Inflammatory macrophage treated with lipopolysaccharide for 4 hours (primary cell): ENCODE results near the gene CBX3.
"Not testable (repeated sequence)": the region's sequence is repeated elsewhere in the genome, so short reads cannot be mapped to it uniquely, and the experiment has no call there.

Experiments
- DNase-seq: peaks from one replicate; pipeline ENCODE4 v3.0.0-alpha.2; 2020

CBX3 gene

GRCh38 chr7:26201247-26202018 lies at the start of gene CBX3:
TSS of gene CBX3 (plus strand) at chr7:26201745. CDS start at chr7:26202999, 1,254 bp downstream.
- DNase-seq, result peak; percentile 83

- peak; percentile 90 for DNase-seq
Measured at GRCh38 chr7:26151953-26152781, 49.4 kb upstream of the CBX3 start, which contains the start of gene NFE2L3. TSS of gene NFE2L3 (plus strand) at chr7:26152198. CDS start at chr7:26152499, 301 bp downstream.

DNA sequence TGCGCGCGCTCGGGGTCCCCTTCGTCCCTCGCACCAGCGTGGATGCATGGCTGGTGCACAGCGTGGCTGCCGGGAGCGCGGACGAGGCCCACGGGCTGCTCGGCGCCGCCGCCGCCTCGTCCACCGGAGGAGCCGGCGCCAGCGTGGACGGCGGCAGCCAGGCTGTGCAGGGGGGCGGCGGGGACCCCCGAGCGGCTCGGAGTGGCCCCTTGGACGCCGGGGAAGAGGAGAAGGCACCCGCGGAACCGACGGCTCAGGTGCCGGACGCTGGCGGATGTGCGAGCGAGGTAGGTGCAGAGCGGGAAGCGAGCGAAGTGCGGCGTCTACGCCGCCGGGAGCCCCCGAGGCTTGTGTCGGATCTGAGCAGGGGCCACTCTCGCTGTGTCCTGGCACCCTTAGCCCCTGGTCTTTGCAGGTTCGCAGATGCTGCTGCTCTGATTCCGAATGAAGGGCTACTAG lies 48.7 kb upstream of the CBX3 start:
- DNase-seq, result not testable (repeated sequence)

- DNase-seq, result no peak
Measured at GRCh38 chr7:26153241-26153822, 48.2 kb upstream of the CBX3 start.

DNA sequence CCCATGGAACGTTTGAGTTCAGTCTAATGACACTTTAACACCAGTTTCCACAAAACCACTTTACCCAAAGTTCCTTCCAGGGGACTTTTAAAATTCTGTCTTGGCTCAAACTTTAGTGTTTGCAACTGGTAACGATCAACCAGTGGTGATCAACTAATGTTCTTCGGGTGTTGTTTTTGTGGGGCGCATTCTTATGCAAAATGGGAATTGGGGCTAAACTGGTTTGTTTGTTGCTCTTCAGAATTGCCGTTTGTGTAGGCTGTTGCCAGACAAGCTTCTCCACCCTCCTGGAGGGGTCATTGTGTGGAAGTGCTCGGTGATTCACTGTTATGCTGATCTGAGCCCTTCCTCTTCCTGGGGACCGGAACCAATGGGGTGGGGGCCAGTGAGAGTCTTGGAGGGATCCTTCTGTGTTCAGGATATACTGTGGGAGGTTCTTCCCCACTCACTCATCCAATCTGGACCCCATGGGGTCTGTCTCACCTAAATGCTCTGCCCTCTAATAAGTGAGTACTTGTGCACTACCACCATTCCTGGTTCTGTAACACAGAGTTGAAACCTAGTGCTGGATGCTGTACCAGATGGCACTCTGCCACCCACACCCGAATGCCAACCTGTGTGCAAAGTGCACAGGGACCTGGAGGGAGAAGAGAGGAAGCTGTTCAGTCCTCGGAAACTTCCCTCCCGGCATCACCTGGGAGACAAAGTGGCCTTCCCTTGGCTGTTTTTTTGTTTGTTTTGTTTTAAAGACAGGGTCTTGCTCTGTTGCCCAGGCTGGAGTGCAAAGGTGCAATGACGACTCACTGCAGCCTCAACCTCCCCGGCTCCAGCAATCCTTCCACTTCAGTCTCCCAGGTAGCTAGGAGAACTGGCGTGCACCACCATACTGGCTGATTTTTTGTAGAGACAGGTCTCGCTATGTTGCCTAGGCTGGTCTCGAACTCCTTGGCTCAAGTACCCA lies 47.4 kb upstream of the CBX3 start:
- DNase-seq, result peak; percentile 73

- peak; percentile 67 for DNase-seq
Measured at GRCh38 chr7:26155531-26156375, 45.8 kb upstream of the CBX3 start.

DNA sequence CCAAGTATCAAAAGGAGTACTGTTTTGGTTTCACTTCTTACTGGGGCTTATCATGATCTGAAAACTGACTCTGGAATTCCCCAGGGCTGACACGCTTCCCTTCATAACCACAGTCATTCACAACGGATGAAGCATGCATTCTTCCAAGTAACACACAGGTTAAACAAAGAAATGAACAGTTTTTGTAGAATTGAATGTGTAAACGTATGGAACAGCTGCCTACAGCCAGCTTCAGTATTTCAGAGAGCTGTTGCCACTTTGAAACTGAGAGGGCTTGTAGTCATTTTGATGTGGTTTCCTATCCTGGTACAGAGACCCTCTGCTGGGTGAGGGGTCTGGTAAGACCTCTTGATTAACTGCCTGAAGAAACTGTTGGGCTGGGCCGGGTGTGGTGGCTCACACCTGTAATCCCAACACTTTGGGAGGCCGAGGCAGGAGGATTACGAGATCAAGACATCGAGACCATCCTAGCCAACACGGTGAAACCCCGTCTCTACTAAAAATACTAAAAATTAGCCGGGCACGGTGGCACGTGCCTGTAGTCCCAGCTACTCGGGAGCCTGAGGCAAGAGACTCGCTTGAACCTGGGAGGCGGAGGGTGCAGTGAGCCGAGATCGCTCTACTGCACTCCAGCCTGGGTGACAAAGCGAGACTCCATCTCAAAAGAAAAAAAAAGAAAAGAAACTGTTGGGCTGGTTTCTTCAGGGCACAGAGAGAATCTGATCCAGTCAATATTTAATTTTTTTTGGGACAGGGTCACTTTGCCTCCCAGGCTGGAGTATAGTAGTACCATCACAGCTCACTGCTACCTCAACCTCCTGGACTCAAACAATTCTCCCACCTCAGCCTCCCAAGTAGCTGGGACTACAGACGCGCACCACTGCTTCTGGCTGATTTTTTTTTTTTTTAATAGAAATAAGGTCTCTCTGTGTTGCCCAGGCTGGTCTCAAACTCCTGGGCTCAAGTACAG lies 44.8 kb upstream of the CBX3 start:
- peak; percentile 92 for DNase-seq

DNA sequence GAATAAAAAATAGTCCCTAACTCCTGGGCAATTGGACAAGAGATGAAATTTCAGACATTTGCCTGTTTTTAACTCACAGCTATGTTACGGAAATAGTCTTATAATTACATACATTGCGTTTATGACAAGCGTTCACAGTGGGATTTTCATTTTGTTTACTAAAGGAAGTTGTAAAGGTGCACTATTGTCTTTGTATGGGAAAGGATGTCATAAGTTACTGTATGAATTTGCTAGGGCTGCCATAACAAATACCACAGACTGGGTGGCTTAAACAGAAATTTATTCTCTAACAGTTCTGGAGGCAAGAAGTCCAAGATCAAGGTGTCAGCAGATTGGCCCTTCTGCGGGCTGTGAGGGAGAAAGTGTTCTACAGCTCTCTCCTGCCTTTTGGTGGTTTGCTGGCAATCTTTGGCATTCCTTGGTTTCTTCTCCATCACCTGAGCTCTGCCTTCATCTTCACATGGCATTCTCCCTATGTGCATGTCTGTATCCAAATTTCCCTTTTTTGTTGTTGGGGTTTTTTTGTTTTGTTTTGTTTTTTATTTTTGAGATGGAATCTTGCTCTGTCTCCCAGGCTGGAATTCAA lies 43.9 kb upstream of the CBX3 start:
- DNase-seq, result no peak

DNA sequence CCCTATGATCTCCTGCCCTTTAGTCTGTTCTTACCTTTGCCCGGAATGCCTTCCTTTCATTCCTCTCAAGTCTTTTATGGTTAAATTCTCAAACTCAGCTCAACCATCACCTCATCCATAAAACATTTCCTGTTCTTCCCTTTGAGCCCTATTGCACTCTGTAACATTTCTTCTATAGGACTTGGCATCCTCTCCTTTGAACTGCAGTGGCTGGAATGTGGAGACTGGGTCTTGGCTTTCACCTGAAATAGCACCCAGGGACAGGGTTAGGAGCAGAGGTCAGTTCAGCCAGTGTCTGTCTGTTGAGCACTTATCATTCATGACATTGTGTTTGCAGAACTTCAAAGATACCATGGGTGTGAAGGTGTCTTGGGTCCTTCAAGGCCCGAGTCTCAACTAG lies 42.3 kb upstream of the CBX3 start:
- no peak for DNase-seq

- DNase-seq, result peak; percentile 46
Measured at GRCh38 chr7:26160896-26161295, 40.6 kb upstream of the CBX3 start.

DNA sequence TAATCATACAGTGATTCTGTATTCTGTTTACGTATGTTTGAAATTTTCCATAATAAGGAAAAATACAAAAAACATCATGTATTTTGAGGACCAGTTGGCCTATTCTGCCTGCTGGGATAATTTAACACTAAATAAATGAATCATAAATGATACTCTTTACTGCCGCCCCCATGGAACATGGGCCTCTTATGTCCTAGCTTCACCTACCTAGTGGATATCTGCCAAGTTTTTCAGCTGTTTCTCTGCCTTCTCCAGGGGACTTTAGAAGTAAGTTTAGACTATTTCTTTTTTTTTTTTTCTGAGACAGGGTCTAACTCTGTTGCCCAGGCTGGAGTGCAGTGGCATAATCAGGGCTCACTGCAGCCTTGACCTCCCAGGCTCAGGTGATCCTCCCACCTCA lies 39.1 kb upstream of the CBX3 start:
- DNase-seq, result no peak

- DNase-seq, result not testable (repeated sequence)
Measured at GRCh38 chr7:26163804-26164203, 37.7 kb upstream of the CBX3 start.

GRCh38 chr7:26165950-26166683 lies 35.4 kb upstream of the CBX3 start:
- DNase-seq, result no peak

GRCh38 chr7:26166684-26167266 lies 34.8 kb upstream of the CBX3 start:
- peak; percentile 53 for DNase-seq

- no peak for DNase-seq
Measured at GRCh38 chr7:26167303-26167934, 34.1 kb upstream of the CBX3 start.

DNA sequence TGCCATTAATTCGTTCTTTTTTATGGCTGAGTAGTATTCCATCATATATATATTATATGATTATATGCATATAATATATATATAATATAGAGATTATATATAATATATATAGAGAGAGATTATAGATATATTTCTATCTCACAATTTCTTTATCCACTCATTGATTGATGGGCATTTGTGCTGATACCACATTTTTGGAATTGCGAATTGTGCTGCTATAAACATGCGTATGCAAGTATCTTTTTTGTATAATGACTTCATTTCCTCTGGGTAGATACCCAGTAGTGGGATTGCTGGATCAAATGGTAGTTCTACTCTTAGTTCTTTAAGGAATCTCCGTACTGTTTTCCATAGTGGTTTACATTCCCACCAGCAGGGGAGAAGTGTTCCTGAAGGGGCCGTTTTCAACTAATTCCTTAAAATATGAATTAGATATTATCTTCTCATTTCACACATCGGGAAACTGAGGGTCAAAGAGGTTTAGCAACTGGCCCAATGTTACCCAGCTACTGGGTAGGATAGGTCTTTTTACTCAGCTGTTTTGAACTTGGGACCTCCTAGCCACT lies 33.0 kb upstream of the CBX3 start:
- DNase-seq, result no peak

DNA sequence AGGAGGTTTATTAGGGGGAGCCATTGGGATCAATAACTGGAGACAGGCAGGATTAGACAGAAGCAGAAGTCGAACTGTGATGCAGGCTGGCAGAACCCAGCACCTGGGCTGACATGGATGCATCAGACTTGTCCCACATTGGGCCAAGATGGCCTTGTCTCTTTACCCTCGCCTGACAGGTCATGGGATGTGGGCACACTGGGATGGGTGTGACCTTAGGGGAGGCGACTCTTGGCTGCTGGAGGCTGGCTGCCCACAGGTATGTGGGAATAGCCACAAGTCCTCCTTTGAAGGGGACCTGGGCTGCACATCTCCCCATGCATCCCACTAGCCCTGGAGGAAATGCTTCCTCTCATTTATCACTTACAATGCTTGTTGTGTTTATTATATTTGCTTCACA lies 32.3 kb upstream of the CBX3 start:
- no peak for DNase-seq

GRCh38 chr7:26170663-26171062 lies 30.9 kb upstream of the CBX3 start:
- no peak for DNase-seq
